Subcutaneous adipose tissue (tissue), 4 donors: ENCODE data around the gene VEGFB. TPM values are rescaled to one million over a fixed set of nuclear protein-coding genes. Genes with fewer than 3 reads are reported as not detected.

Experiments used
- CTCF ChIP-seq: fragments of 450-650 bp; IDR thresholded peaks from one replicate; pipeline ENCODE4 v1.5.1; 2016; ENCODE audit warnings: low read depth, mild to moderate bottlenecking, control low read depth, antibody characterized with exemption, moderate library complexity
- total RNA-seq, 4 donors: library from RNA; depleted of rRNA; stranded (reverse); fragments of >200 nt; gene quantifications; one replicate each; pipeline ENCODE4 v1.1.0, GENCODE V29; 2016

The VEGFB gene
- total RNA-seq, 4 donors from 2014 or later: 122 to 332 (median 231) TPM

GRCh38 chr11:64207256-64208085 is 26.9 kb upstream of the VEGFB start:
- no peak for TF ChIP-seq CTCF

- TF ChIP-seq CTCF: no peak
These were observed 26.1 kb upstream of the VEGFB start for GRCh38 chr11:64208086-64208795.

DNA sequence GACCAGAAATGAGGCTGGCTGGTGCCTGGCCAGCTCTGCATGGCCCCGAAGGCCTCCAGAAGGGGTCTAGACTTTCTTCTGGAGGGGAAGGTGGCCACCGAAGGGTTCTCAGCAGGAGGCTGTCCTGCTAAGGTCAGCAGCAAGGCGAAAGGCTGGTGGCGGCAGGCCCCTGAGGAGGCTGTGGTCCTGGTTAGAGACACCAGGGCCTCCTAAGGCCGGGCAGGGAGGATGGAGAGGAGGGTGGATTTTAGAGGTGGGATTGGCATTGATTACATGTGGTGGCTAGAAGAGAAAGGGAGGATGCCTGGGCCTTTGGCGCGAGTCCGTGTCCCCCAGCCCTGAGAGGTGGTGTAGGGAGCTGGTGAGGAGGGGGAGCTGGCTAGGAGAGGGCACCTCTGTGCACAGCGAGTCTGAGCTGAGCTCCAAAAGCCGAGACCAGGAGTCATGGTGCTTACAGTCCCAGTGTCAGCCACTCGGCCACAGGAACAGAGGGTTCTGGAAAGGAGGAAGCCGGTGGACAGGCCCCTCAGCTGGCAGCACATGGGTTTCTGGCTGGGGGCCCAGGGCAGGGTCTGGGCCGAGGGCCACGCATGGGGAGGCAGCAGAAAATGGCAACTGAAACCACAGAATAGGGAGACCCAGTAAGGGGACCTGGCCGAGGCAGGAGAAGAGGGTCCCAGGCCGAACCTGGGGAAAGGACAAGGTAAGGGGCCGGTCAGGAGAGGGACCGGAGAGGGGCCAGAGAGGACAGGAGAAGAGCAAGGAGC is 25.4 kb upstream of the VEGFB start:
- no peak for TF ChIP-seq CTCF

GRCh38 chr11:64209563-64209843 is 24.9 kb upstream of the VEGFB start:
- TF ChIP-seq CTCF: no peak

- no peak for TF ChIP-seq CTCF
These were observed 23.9 kb upstream of the VEGFB start for GRCh38 chr11:64210301-64211020.

GRCh38 chr11:64211181-64211872 is 23.1 kb upstream of the VEGFB start:
- TF ChIP-seq CTCF: no peak
